ENCODE data around the gene MIA.
A peak's percentile ranks its signal among the peaks of the same experiment; 100 is the strongest.

The MIA gene

GRCh38 chr19:40739871-40740703 lies 35.2 kb upstream of the MIA start:
- no peaks in the 10 kb centered on the region for H3K9me3 ChIP-seq (ENCODE audit: control insufficient read depth, insufficient read depth, low read depth, low read length)
- TF ChIP-seq KLF1 (tag by site-specific recombination; IDR thresholded peaks at IDR 0.05) (0 out of 2 replicates have a peak, but pooled peaks have one; percentile 31), BCL11B (tag by site-specific recombination; IDR thresholded peaks at IDR 0.05; ENCODE audit: low read depth) (0 out of 2 replicates have a peak, but pooled peaks have one; percentile 24), SCRT1 (tag by site-specific recombination; IDR thresholded peaks at IDR 0.05; ENCODE audit: borderline replicate concordance) (no peak), PRDM1 (tag by site-specific recombination; IDR thresholded peaks at IDR 0.05) (0 out of 2 replicates have a peak, but pooled peaks have one; percentile 16), ZNF155 (tag by site-specific recombination; IDR thresholded peaks at IDR 0.05) (no peak), ZNF292 (tag by site-specific recombination; IDR thresholded peaks at IDR 0.05; ENCODE audit: borderline replicate concordance, low read depth) (0 out of 2 replicates have a peak, but pooled peaks have one; percentile 3), GLIS1 (tag by site-specific recombination; IDR thresholded peaks at IDR 0.05) (peak; percentile 94), KLF9 (tag by site-specific recombination; IDR thresholded peaks at IDR 0.05; ENCODE audit: low read depth) (peak; percentile 35; the same call in 1 of the 2 replicates), ZIC2 (tag by site-specific recombination; IDR thresholded peaks at IDR 0.05) (peak; percentile 97), ZNF560 (tag by site-specific recombination; IDR thresholded peaks at IDR 0.05; ENCODE audit: borderline replicate concordance) (no peak), ZFP37 (tag by site-specific recombination; IDR thresholded peaks at IDR 0.05) (0 out of 2 replicates have a peak, but pooled peaks have one; percentile 23), ZNF600 (tag by site-specific recombination; IDR thresholded peaks at IDR 0.05) (peak; percentile 36; the same call in 1 of the 2 replicates), ZNF571 (tag by site-specific recombination; IDR thresholded peaks at IDR 0.05) (no peak)
- TF ChIP-seq, protein P1, sequence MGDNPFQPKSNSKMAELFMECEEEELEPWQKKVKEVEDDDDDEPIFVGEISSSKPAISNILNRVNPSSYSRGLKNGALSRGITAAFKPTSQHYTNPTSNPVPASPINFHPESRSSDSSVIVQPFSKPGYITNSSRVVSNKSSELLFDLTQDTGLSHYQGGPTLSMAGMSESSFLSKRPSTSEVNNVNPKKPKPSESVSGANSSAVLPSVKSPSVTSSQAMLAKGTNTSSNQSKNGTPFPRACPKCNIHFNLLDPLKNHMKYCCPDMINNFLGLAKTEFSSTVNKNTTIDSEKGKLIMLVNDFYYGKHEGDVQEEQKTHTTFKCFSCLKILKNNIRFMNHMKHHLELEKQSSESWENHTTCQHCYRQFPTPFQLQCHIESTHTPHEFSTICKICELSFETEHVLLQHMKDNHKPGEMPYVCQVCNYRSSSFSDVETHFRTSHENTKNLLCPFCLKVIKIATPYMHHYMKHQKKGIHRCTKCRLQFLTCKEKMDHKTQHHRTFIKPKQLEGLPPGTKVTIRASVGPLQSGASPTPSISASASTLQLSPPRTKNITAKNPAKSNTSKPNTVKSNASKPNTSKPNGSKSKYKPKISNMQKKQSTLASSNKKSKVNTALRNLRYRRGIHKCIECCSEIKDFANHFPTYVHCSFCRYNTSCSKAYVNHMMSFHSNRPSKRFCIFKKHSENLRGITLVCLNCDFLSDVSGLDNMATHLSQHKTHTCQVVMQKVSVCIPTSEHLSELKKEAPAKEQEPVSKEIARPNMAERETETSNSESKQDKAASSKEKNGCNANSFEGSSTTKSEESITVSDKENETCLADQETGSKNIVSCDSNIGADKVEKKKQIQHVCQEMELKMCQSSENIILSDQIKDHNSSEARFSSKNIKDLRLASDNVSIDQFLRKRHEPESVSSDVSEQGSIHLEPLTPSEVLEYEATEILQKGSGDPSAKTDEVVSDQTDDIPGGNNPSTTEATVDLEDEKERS (tag by site-specific recombination; IDR thresholded peaks at IDR 0.05), result peak; percentile 21; the same call in 1 of the 2 replicates
- ChIA-PET CTCF (interaction anchor here (0.6 to 0.7 kb wide), 2 partner anchors 105 to 240 kb away, joined by 3 read pairs; no protein-coding TSS in a partner anchor), POLR2A (interaction anchor here (1.2 to 3.5 kb wide), 2 partner anchors 11 to 13 kb away, joined by 3 to 30 read pairs; partner anchors contain the start of genes ACTMAP and SNRPA)
- H3K4me3 ChIP-seq (ENCODE audit: low read depth, low read length), result no peak overlapping the region
- peak overlapping the region; percentile 53; the same call in 1 of the 2 replicates for H3K27ac ChIP-seq (ENCODE audit: extremely low read depth, low read depth, low read length)
- H3K36me3 ChIP-seq (ENCODE audit: control insufficient read depth in 2 of 2, insufficient read depth in 1 of 2, low read length in 2 of 2), result peaks cover 58 to 79% of the 10 kb centered on the region in 2 experiments
- no peaks in the 10 kb centered on the region for H3K4me1 ChIP-seq (ENCODE audit: control insufficient read depth, insufficient read depth, low read length)

GRCh38 chr19:40740747-40741146 lies 34.6 kb upstream of the MIA start:
- no peaks in the 10 kb centered on the region for H3K4me1 ChIP-seq (ENCODE audit: control insufficient read depth, insufficient read depth, low read length)
- POLR2A ChIA-PET, result interaction anchor here (0.6 to 4.3 kb wide), 7 partner anchors 10 to 686 kb away, joined by 3 to 30 read pairs (median 3); partner anchors contain the start of genes ACTMAP, B3GNT8, RAB4B and SNRPA
- H3K9me3 ChIP-seq (ENCODE audit: control insufficient read depth, insufficient read depth, low read depth, low read length), result no peaks in the 10 kb centered on the region
- no peak for TF ChIP-seq ZSCAN23 (tag by site-specific recombination; IDR thresholded peaks at IDR 0.05)
- TF ChIP-seq ZIC2 (tag by site-specific recombination; IDR thresholded peaks at IDR 0.05), result no peak
- TF ChIP-seq FEZF1 (tag by site-specific recombination; IDR thresholded peaks at IDR 0.05), result no peak
- peak; percentile 86 for TF ChIP-seq SP7 (tag by site-specific recombination; IDR thresholded peaks at IDR 0.05)
- TF ChIP-seq ZBTB49 (tag by site-specific recombination; IDR thresholded peaks at IDR 0.05; ENCODE audit: low read depth), result no peak
- TF ChIP-seq, protein P1 (tag by site-specific recombination; IDR thresholded peaks at IDR 0.05), result no peak
- no peak for TF ChIP-seq EGR2 (tag by site-specific recombination; IDR thresholded peaks at IDR 0.05; ENCODE audit: low read depth)
- TF ChIP-seq, protein P2, sequence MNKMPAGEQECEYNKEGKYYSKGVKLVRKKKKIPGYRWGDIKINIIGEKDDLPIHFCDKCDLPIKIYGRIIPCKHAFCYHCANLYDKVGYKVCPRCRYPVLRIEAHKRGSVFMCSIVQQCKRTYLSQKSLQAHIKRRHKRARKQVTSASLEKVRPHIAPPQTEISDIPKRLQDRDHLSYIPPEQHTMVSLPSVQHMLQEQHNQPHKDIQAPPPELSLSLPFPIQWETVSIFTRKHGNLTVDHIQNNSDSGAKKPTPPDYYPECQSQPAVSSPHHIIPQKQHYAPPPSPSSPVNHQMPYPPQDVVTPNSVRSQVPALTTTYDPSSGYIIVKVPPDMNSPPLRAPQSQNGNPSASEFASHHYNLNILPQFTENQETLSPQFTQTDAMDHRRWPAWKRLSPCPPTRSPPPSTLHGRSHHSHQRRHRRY (tag by site-specific recombination; IDR thresholded peaks at IDR 0.05), result no peak
- no peak for TF ChIP-seq GLIS2 (tag by site-specific recombination; IDR thresholded peaks at IDR 0.05)
- TF ChIP-seq GLI2 (tag by site-specific recombination; IDR thresholded peaks at IDR 0.05; ENCODE audit: borderline replicate concordance, low read depth), result no peak
- TF ChIP-seq KLF1 (tag by site-specific recombination; IDR thresholded peaks at IDR 0.05), result peak; percentile 10; the same call in 1 of the 2 replicates
- TF ChIP-seq ZFP3 (tag by site-specific recombination; IDR thresholded peaks at IDR 0.05; ENCODE audit: low read depth), result no peak

More at GRCh38 chr19:40740747-40741146, 34.6 kb upstream of the MIA start:
- H3K27ac ChIP-seq (ENCODE audit: extremely low read depth, low read depth, low read length), result peak overlapping the region; percentile 53; the same call in 1 of the 2 replicates
- CTCF ChIA-PET, result interaction anchor here (0.6 to 0.7 kb wide), 2 partner anchors 83 to 106 kb away, joined by 3 read pairs; no protein-coding TSS in a partner anchor
- H3K4me3 ChIP-seq (ENCODE audit: low read depth, low read length), result no peak overlapping the region
- peaks cover 56 to 75% of the 10 kb centered on the region in 2 experiments for H3K36me3 ChIP-seq (ENCODE audit: control insufficient read depth in 2 of 2, insufficient read depth in 1 of 2, low read length in 2 of 2)
